Activated CD4-positive, alpha-beta T cell treated with anti-CD3 and anti-CD28 coated beads, Interleukin-2, Interleukin-4, amounts not matched to agents 100 ng/mL and 50 ng/mL, durations not matched to agents 16 hours and 8 hours (primary cell): Measurements from ENCODE around the gene SYT14.
"Not testable (repeated sequence)": the region's sequence is repeated elsewhere in the genome, so short reads cannot be mapped to it uniquely, and the experiment has no call there.

Source experiments
- DNase-seq: peaks from one replicate; pipeline ENCODE4 v3.0.0-alpha.2; 2020; ENCODE audit warnings: low spot score

The SYT14 gene

DNA sequence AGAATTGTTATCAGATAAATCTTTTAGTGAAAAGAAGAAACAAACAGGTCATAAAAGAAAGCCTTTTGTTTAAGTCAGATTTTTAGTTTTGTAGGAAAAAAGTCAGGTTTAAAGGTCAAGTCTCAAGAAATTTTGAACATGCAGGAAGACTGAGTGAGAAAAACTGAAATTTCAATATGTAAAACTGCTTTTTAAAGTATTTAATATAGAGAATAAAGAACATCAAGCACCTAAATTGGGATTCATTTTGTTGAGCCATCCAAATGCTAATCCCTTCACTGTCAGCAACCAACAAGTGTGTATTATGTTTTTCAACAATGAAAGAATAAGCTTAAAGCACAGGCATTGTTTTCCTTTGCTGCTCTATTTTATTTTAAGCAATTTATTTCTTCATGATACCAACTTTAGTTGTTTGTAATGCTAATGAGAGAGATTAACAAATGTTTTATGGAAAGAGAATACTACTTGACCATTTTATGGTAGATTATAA lies 179.7 kb downstream of the SYT14 start:
- no peak for DNase-seq

DNA sequence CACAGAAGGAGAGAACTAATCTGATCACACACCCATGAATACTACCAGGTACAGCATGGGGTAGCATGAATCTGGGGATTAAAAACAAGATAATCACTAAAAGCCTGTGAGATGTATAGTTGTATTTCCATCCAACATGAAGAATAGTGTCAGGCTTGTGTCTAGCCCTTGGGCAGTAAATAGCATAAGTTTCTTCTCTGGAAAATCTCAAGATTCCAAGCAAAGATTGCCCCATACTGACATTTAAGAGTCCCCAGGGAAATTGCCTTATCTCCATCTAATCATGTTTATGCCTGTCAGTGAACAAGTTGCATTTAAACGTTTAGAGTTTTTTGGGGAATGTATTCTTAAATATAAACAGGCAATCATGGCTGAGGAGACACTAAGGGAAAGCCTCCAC lies 185.4 kb downstream of the SYT14 start:
- DNase-seq, result no peak

GRCh38 chr1:210123924-210124589 lies 186.0 kb downstream of the SYT14 start:
- DNase-seq, result no peak

GRCh38 chr1:210124736-210125135 lies 186.7 kb downstream of the SYT14 start:
- DNase-seq, result no peak

DNA sequence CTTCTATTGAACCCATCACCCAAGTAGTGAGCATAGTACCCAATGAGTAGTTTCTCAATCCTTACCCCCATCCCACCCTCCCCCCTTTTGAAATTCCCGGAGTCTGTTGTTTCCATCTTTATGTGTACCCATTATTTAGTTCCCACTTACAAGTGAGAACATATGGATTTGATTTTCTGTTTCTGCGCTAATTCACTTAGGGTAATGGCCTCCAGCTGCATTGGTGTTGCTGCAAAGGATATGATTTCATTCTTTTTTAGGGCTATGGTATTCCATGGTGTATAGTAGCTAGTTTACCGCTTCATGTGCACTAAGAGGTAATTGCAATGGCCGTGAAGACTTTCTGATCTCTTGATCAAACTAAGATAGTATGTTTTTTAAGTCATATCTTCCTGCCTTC lies 187.1 kb downstream of the SYT14 start:
- no peak for DNase-seq

- peak; percentile 2 for DNase-seq
These were observed 191.1 kb downstream of the SYT14 start for GRCh38 chr1:210129092-210129491.

DNA sequence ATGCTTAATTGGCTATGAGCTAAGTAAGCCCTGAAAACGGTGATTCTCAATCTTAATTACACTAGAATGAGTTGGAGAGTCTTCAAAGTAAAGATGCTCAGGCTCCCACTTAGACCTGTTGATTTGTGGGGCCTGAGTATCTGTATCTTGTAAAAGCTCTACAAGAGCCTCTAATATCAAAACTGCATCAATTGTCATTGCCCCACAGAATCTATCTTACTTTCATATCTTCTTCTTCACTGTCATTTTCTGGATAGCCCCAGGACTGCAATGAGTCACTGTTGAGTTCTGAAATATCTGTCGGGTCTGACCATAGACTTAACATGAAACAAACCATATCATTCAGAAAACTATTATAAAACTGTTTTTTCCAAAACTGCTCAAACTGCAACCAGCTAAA lies 191.7 kb downstream of the SYT14 start:
- peak; percentile 63 for DNase-seq

DNA sequence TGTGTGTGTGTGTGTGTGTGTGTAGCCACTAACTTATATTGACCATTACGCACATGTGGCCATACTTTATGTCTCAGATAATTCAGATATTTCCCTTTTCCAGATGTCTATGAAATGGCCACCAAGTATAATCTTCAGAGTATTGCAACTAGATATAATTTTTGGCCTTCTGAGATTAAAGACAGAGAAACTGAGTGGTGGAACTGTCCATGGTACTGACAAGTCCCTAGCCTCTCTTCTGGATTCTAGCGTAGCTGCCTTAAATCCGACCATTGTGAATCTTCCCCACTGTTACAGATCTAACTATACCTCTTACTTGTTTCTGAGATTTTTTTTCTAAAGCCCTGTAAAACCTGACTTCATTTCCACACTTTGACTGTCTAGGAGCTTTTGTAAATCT lies 194.6 kb downstream of the SYT14 start:
- DNase-seq, result no peak

DNA sequence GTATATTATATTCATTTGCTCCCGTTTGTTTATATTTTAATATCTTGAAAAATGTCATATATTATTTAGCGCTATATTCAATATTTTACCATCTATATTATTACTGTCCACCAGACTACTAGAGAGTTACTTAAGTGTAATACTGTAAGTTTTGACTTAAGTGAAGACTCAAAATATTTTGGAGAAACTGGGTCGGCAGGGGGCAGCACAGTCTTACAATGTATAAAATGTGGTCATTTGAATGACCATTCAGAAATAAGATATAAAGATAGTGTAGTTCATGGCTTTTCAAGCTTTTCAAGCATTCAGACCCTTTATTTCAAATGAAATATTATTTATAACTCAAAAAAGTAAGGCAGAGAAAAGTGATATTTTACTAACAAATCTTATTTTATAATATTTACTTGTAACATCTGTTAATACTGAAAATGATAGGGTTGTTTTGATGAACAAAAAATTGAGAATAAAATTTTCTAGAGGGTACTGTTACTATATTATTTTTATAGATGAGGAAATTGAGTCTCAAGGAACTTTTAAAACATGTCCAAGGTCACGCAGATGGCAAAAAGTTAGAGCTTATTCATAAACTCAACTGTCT lies 205.5 kb downstream of the SYT14 start:
- peak; percentile 44 for DNase-seq

GRCh38 chr1:210144736-210145135 lies 206.7 kb downstream of the SYT14 start:
- DNase-seq, result no peak

GRCh38 chr1:210151052-210151672 lies 213.1 kb downstream of the SYT14 start:
- DNase-seq, result no peak

DNA sequence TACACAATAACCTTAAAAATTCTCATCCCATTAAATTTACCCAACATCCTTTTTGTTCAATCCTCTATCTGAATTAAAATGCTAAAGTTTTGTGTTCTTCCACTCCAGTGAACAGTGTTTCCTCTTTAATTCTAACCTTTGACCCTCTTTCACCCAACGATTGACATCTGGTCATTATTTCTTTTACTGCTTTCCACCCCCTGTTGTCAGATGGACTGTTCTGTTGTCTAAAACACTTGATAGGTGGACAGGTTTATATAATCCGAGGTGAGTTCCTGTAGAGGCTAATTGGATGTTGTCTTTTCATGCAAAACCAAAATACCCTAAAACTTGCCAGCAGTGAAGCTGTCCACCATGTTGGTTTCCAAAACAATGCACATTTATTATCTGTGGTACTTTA lies 221.2 kb downstream of the SYT14 start:
- no peak for DNase-seq

DNA sequence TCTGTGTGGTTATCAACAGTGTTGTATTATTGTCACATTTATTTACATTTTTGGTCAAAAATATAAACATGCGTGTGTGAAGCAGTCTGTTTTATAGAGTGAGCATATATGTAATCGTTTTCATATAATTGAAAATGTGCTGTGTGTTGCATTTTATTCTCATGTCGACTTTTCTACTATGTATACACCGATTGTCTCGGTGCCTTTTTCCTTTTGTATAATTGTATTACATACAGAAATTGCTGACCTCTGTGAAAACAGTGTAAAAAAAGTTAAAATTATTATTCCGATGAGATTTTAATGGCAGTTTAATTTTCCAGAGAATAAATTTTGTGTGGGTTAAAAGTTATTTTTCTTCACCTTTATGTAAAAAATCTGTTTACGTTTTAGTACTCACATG lies 232.2 kb downstream of the SYT14 start:
- no peak for DNase-seq

DNA sequence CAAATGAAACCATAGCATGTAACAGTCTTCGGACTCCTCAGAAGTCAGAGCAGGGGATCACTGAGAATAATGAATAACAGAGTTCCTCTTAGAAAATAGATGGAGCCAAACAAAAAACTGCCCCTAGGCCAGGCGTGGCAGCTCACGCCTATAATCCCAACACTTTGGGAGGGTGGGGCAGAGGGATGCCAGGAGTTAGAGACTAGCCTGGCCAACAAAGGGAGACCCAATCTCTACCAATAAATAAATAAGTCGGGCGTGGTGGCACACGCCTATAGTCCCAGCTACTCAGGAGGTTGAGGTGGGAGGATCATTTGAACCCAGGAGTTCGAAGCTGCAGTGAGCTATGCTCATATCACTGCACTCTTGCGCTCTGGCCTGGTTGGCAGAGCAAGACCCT lies 236.1 kb downstream of the SYT14 start:
- DNase-seq, result no peak

DNA sequence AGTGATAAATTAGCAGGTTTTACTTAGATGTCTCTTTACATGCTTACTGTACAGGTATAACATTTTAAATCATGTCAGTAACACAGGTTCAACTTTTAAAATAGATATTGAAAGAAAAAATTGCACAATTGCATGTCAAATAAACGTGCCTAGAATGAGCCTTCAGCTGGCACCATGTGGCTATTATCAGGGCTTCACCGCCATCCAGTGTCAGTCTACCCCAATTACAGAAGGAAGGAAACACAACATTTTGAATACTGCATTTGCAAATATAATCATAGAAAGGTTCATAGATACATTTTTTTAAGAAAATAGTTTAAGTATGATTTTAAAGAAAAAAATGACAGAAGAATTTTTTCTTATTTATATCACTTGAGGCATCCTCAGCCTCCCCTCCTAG lies 247.0 kb downstream of the SYT14 start:
- DNase-seq, result no peak

DNA sequence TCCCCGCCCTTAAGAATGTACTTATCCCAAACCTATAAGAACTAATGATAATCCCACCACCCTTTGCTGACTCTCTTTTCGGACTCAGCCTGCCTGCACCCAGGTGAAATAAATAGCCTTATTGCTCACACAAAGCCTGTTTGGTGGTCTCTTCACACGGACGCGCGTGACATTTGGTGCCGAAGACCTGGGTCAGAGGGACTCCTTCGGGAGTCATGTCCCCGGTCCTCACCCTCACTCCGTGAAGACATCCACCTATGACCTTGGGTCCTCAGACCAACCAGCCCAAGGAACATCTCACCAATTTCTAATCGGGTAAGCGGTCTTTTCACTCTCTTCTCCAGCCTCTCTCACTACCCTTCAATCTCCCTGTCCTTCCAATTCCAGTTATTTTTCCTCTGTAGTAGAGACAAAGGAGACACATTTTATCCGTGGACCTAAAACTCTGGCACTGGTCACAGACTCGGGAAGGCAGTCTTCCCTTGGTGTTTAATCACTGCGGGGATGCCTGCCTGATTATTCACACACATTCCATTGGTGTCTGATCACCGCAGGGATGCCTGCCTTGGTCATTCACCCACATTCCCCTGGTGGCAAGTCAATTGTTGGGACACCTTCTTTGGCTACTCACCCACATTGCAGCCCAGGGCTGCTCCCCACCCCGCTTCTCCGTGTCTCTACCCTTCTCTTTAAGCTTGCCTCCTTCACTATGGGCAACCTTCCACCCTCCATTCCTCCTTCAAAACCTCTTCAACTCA lies 250.0 kb downstream of the SYT14 start:
- not testable (repeated sequence) for DNase-seq

GRCh38 chr1:210189426-210189825 lies 251.4 kb downstream of the SYT14 start:
- DNase-seq, result no peak

- no peak for DNase-seq
These were observed 257.7 kb downstream of the SYT14 start for GRCh38 chr1:210195635-210196160.

GRCh38 chr1:210196266-210196665 lies 258.2 kb downstream of the SYT14 start:
- DNase-seq, result not testable (repeated sequence)

GRCh38 chr1:210198840-210199239 lies 260.8 kb downstream of the SYT14 start:
- DNase-seq, result no peak

GRCh38 chr1:210200124-210200736 lies 262.2 kb downstream of the SYT14 start:
- no peak for DNase-seq

DNA sequence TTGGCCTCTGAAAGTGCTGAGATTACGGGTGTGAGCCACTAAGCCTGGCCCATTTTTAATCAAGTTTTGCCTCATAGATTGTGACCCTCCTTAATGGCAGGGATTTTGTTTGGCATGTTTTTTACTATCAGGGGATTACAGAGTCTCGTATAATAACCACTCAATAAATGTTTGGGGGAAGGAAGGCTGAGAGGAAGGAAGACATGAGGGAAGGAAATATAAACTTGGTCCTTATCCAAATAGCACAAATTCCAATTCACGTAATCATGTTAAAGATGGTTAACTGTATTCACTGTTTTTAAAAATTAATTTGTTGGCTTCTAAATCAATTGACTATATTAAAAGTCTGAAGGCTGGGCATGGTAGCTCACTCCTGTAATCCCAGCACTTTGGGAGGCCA lies 263.7 kb downstream of the SYT14 start:
- DNase-seq, result no peak
